Lung (tissue), 12 donors: ENCODE measurements around the gene ZNF805. TPM values are rescaled to one million over a fixed set of nuclear protein-coding genes. Genes with fewer than 3 reads are reported as not detected.
"Not testable (repeated sequence)": the region's sequence is repeated elsewhere in the genome, so short reads cannot be mapped to it uniquely, and the experiment has no call there.

ENCODE experiments used
- ATAC-seq: fragments of 200-7000 bp; cut with Tn5 transposase; one replicate; pipeline ENCODE4 v1.9.1; 2020; ENCODE audit warnings: moderate number of reproducible peaks; ENCODE audit not compliant: insufficient read depth, low FRiP score
- DNase-seq, 3 donors: peaks; one replicate each; pipeline ENCODE4 v3.0.0-alpha.2; 2013 to 2017
- H3K27ac ChIP-seq, 2 donors: one replicate each; pipeline ENCODE4 v1.5.1; 2013; ENCODE audit warnings: mild to moderate bottlenecking in 2 of 2, moderate library complexity in 2 of 2, control low read depth in 1 of 2, inconsistent platforms in 1 of 2, low read depth in 1 of 2, low read length in 1 of 2
- H3K27me3 ChIP-seq, 3 donors: one replicate each; pipeline ENCODE4 v1.5.1; 2013; ENCODE audit warnings: low read length in 2 of 3; ENCODE audit not compliant: control insufficient read depth in 3 of 3, insufficient read depth in 3 of 3
- H3K36me3 ChIP-seq, 4 donors: one replicate each; pipeline ENCODE4 v1.5.1; 2013; ENCODE audit warnings: low read length in 4 of 4, mild to moderate bottlenecking in 1 of 4, moderate library complexity in 1 of 4; ENCODE audit not compliant: control insufficient read depth in 4 of 4, insufficient read depth in 4 of 4
- H3K4me1 ChIP-seq, 5 donors: one replicate each; pipeline ENCODE4 v1.5.1; 2013; ENCODE audit warnings: low read length in 5 of 5, mild to moderate bottlenecking in 2 of 5, moderate library complexity in 1 of 5; ENCODE audit not compliant: control insufficient read depth in 5 of 5, insufficient read depth in 5 of 5
- H3K4me3 ChIP-seq: one replicate; pipeline ENCODE4 v1.5.1; 2013; ENCODE audit warnings: mild to moderate bottlenecking, control low read depth, moderate library complexity
- H3K9ac ChIP-seq, 2 donors: one replicate each; pipeline ENCODE4 v1.5.1; 2013; ENCODE audit warnings: low read length in 2 of 2, control low read depth in 1 of 2; ENCODE audit not compliant: insufficient read depth in 1 of 2
- H3K9me3 ChIP-seq, 4 donors: one replicate each; pipeline ENCODE4 v1.5.1; 2013; ENCODE audit warnings: low read length in 3 of 4, mild to moderate bottlenecking in 1 of 4, moderate library complexity in 1 of 4; ENCODE audit not compliant: control insufficient read depth in 4 of 4, insufficient read depth in 3 of 4
- WGBS, 2 donors: extraction: QIAGEN DNeasy Blood & Tissue Kit; methylation state at CpG; one replicate each; pipeline ENCODE4 v1.1.7; 2013; 5-methylcytosine and 5-hydroxymethylcytosine counted together
- polyA plus RNA-seq, 2 donors: library from polyadenylated mRNA; stranded (reverse); fragments of 200-250 nt; gene quantifications; one replicate each; pipeline ENCODE4 v1.2.1, GENCODE V29; 2013
- total RNA-seq, 2 donors: library from RNA; depleted of rRNA in 1 of 2; stranded (reverse); fragments of >200 nt in 1 of 2; gene quantifications; one replicate each; pipeline ENCODE4 v1.2.1, GENCODE V29; 2014 to 2021
- TF ChIP-seq, protein P1 (sequence below): IDR thresholded peaks from 2 replicates; pipeline ENCODE4 v1.5.1; 2012; ENCODE audit warnings: mild to moderate bottlenecking; ENCODE audit errors: control extremely low read depth, extremely low read depth
- donor health status: control.
- donor health status: control.
- donor health status: Bipolar disorder and iron deficiency.
- donor health status: healthy.
- donor health status: DM: yes; HTN: yes; CAD: no.

The ZNF805 gene
- total and polyA plus RNA-seq, 4 donors = 0.65 to 29.0 (median 7.8) TPM

GRCh38 chr19:57192993-57193392 is 47.4 kb upstream of the ZNF805 start:
- Histone ChIP-seq H3K27me3 (no peaks in the 10 kb centered on the region), H3K36me3 (peaks cover 17 to 43% (median 25%) of the 10 kb centered on the region in 4 donors), H3K4me3 (peak overlapping the region; percentile 100), H3K27ac (no peak overlapping the region), H3K4me1 (peaks cover 8 to 11% (median 8%) of the 10 kb centered on the region in 5 donors), H3K9ac (peak overlapping the region in 1 of 2 donors; percentile 19), H3K9me3 (peaks cover 0 to 23% (median 1%) of the 10 kb centered on the region in 4 donors)
- ATAC-seq = no peak
- 90 to 94% methylated on average over 5 of the region's 5 CpGs for WGBS, 2 donors
- DNase-seq = no peak
- TF ChIP-seq, protein P1, sequence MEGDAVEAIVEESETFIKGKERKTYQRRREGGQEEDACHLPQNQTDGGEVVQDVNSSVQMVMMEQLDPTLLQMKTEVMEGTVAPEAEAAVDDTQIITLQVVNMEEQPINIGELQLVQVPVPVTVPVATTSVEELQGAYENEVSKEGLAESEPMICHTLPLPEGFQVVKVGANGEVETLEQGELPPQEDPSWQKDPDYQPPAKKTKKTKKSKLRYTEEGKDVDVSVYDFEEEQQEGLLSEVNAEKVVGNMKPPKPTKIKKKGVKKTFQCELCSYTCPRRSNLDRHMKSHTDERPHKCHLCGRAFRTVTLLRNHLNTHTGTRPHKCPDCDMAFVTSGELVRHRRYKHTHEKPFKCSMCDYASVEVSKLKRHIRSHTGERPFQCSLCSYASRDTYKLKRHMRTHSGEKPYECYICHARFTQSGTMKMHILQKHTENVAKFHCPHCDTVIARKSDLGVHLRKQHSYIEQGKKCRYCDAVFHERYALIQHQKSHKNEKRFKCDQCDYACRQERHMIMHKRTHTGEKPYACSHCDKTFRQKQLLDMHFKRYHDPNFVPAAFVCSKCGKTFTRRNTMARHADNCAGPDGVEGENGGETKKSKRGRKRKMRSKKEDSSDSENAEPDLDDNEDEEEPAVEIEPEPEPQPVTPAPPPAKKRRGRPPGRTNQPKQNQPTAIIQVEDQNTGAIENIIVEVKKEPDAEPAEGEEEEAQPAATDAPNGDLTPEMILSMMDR = no peak

GRCh38 chr19:57197874-57198273 is 42.6 kb upstream of the ZNF805 start:
- H3K9ac ChIP-seq, H3K4me3 ChIP-seq, ATAC-seq, DNase-seq, H3K27ac ChIP-seq, H3K27me3 ChIP-seq, H3K4me1 ChIP-seq: not testable (repeated sequence)
- peaks cover 23 to 62% (median 30%) of the 10 kb centered on the region in 4 donors for H3K36me3 ChIP-seq
- 93 to 97% methylated on average over 6 of the region's 6 CpGs for WGBS, 2 donors
- H3K9me3 ChIP-seq = peaks cover 0 to 39% (median 0%) of the 10 kb centered on the region in 4 donors

- TF ChIP-seq, protein P1 = no peak
- peaks cover 12 to 44% (median 26%) of the 10 kb centered on the region in 4 donors for H3K36me3 ChIP-seq
- DNase-seq = no peak
These were observed 38.3 kb upstream of the ZNF805 start for GRCh38 chr19:57202160-57202559.

GRCh38 chr19:57210381-57210780 is 30.1 kb upstream of the ZNF805 start:
- Histone ChIP-seq H3K4me3 (no peak overlapping the region), H3K27me3 (no peaks in the 10 kb centered on the region), H3K9me3 (peaks cover 0 to 40% (median 0%) of the 10 kb centered on the region in 4 donors), H3K9ac (no peak overlapping the region), H3K36me3 (peaks cover 40 to 50% (median 43%) of the 10 kb centered on the region in 4 donors), H3K27ac (no peak overlapping the region), H3K4me1 (no peaks in the 10 kb centered on the region)
- ATAC-seq (no peak), DNase-seq (no peak)
- WGBS, 2 donors = 85 to 97% methylated on average over 4 of the region's 4 CpGs
- TF ChIP-seq, protein P1 = no peak

More at GRCh38 chr19:57202160-57202559, 38.3 kb upstream of the ZNF805 start:
- peaks cover 0 to 32% (median 0%) of the 10 kb centered on the region in 4 donors for H3K9me3 ChIP-seq
- no peak for ATAC-seq
- no peak overlapping the region for H3K27ac ChIP-seq
- H3K27me3 ChIP-seq = no peaks in the 10 kb centered on the region
- H3K4me1 ChIP-seq = peaks cover 0 to 3% (median 0%) of the 10 kb centered on the region in 5 donors
- 91 to 97% methylated on average over 5 of the region's 5 CpGs for WGBS, 2 donors
- H3K9ac ChIP-seq = no peak overlapping the region
- no peak overlapping the region for H3K4me3 ChIP-seq
